Fibroblast of skin of right quadriceps (primary cell): ENCODE measurements around the gene YJU2.
"Not testable (repeated sequence)": the region's sequence is repeated elsewhere in the genome, so short reads cannot be mapped to it uniquely, and the experiment has no call there.

Experiments
- DNase-seq: peaks from one replicate; pipeline ENCODE4 v3.0.0-alpha.2; 2013

The YJU2 gene

GRCh38 chr19:4229179-4229931 lies 17.5 kb upstream of the YJU2 start, which contains the start of gene EBI3:
Gene EBI3, plus strand, starts transcription at chr19:4229523. Its CDS starts 28 bp downstream, at chr19:4229551.
- peak; percentile 38 for DNase-seq

GRCh38 chr19:4230237-4230636 lies 16.6 kb upstream of the YJU2 start:
- not testable (repeated sequence) for DNase-seq

GRCh38 chr19:4231521-4231920 lies 15.4 kb upstream of the YJU2 start:
- not testable (repeated sequence) for DNase-seq

- DNase-seq = not testable (repeated sequence)
Measured at GRCh38 chr19:4232139-4232538, 14.7 kb upstream of the YJU2 start.

GRCh38 chr19:4232614-4233281 lies 14.1 kb upstream of the YJU2 start:
- DNase-seq = no peak

- DNase-seq = peak; percentile 12
Measured at GRCh38 chr19:4233282-4233853, 13.5 kb upstream of the YJU2 start.

- no peak for DNase-seq
Measured at GRCh38 chr19:4234142-4234861, 12.6 kb upstream of the YJU2 start.

GRCh38 chr19:4234862-4235201 lies 12.0 kb upstream of the YJU2 start:
- no peak for DNase-seq

- DNase-seq = not testable (repeated sequence)
Measured at GRCh38 chr19:4237510-4237909, 9.4 kb upstream of the YJU2 start.

GRCh38 chr19:4238831-4239230 lies 8.0 kb upstream of the YJU2 start:
- no peak for DNase-seq

GRCh38 chr19:4241824-4242430 lies 5.0 kb upstream of the YJU2 start:
- no peak for DNase-seq

- DNase-seq = not testable (repeated sequence)
Measured at GRCh38 chr19:4245938-4246337, 942 bp upstream of the YJU2 start.

- no peak for DNase-seq
Measured at GRCh38 chr19:4256563-4256962, 9.7 kb downstream of the YJU2 start.

GRCh38 chr19:4257025-4257424 lies 10.1 kb downstream of the YJU2 start:
- DNase-seq = no peak

- no peak for DNase-seq
Measured at GRCh38 chr19:4258181-4258580, 11.3 kb downstream of the YJU2 start.

- no peak for DNase-seq
Measured at GRCh38 chr19:4260613-4261191, 13.8 kb downstream of the YJU2 start.

GRCh38 chr19:4264812-4265211 lies 17.9 kb downstream of the YJU2 start:
- no peak for DNase-seq

GRCh38 chr19:4266253-4267000 lies 19.5 kb downstream of the YJU2 start:
- DNase-seq = no peak

- peak; percentile 35 for DNase-seq
Measured at GRCh38 chr19:4267101-4267900, 20.4 kb downstream of the YJU2 start.

- DNase-seq = no peak
Measured at GRCh38 chr19:4267901-4268815, 21.3 kb downstream of the YJU2 start.
